GM18861 (cell line): ENCODE results near the gene ARMC2.
A peak's percentile ranks its signal among the peaks of the same experiment; 100 is the strongest.
"Not testable (repeated sequence)": the region's sequence is repeated elsewhere in the genome, so short reads cannot be mapped to it uniquely, and the experiment has no call there.

Experiments
- ATAC-seq: cut with Tn5 transposase; IDR thresholded peaks from one replicate; pipeline ENCODE4 v1.9.1; 2021; ENCODE audit not compliant: unreplicated experiment

The ARMC2 gene

GRCh38 chr6:108868647-108869046, 20.4 kb downstream of the ARMC2 start:
- no peak for ATAC-seq

- no peak for ATAC-seq
These were observed 21.7 kb downstream of the ARMC2 start for GRCh38 chr6:108869876-108870275.

GRCh38 chr6:108870357-108870756, 22.1 kb downstream of the ARMC2 start:
- ATAC-seq, result no peak

- ATAC-seq, result no peak
These were observed 23.9 kb downstream of the ARMC2 start for GRCh38 chr6:108872141-108872557.

GRCh38 chr6:108872575-108872974, 24.4 kb downstream of the ARMC2 start:
- no peak for ATAC-seq

GRCh38 chr6:108873251-108873650, 25.0 kb downstream of the ARMC2 start:
- ATAC-seq, result no peak

- ATAC-seq, result no peak
These were observed 25.7 kb downstream of the ARMC2 start for GRCh38 chr6:108873971-108874370.

GRCh38 chr6:108874470-108875160, 26.4 kb downstream of the ARMC2 start:
- peak; percentile 87 for ATAC-seq

- ATAC-seq, result peak; percentile 21
These were observed 26.9 kb downstream of the ARMC2 start for GRCh38 chr6:108875161-108875555.

- no peak for ATAC-seq
These were observed 29.0 kb downstream of the ARMC2 start for GRCh38 chr6:108877046-108877751.

GRCh38 chr6:108878942-108879341, 30.7 kb downstream of the ARMC2 start:
- no peak for ATAC-seq

- ATAC-seq, result peak; percentile 82
These were observed 35.0 kb downstream of the ARMC2 start for GRCh38 chr6:108883172-108883571.

- ATAC-seq, result no peak
These were observed 36.2 kb downstream of the ARMC2 start for GRCh38 chr6:108884211-108885059.

- ATAC-seq, result no peak
These were observed 39.8 kb downstream of the ARMC2 start for GRCh38 chr6:108888052-108888451.

GRCh38 chr6:108888745-108889144, 40.5 kb downstream of the ARMC2 start:
- no peak for ATAC-seq

- ATAC-seq, result not testable (repeated sequence)
These were observed 42.7 kb downstream of the ARMC2 start for GRCh38 chr6:108890898-108891297.

- ATAC-seq, result peak; percentile 3
These were observed 47.3 kb downstream of the ARMC2 start for GRCh38 chr6:108895571-108895970.

- peak; percentile 48 for ATAC-seq
These were observed 48.0 kb downstream of the ARMC2 start for GRCh38 chr6:108896111-108896661.

GRCh38 chr6:108897371-108897770, 49.1 kb downstream of the ARMC2 start:
- no peak for ATAC-seq

- ATAC-seq, result no peak
These were observed 54.2 kb downstream of the ARMC2 start for GRCh38 chr6:108902382-108902792.

- no peak for ATAC-seq
These were observed 55.6 kb downstream of the ARMC2 start for GRCh38 chr6:108903796-108904195.
